ENCODE measurements around the gene LENG9.
"Not testable (repeated sequence)": the region's sequence is repeated elsewhere in the genome, so short reads cannot be mapped to it uniquely, and the experiment has no call there.

Gene LENG9

DNA sequence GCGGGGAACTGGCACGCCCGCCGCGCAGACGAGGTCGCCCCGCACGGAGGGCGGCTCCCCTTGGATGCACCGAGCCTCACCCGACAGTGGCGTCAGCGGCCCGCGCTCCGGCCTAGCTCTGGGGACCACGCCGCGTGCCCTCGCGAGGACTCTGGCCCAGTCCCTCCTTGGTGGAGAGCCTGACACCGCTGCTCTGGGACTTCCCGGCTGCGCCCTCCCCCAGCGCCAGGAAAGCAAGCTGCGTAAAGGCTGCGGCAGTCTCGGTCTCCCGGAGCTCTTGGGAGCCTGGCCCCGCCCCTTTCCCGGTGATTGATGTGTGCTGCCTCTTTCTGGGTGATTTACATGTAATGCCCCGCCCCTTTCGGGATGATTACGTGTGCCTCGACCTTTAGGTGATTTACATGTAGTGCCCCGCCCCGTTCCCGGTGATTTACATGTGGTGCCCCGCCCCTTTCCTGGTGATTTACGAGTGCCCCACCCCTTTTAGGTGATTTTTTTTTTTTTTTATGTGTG is at the start of gene LENG9:
Gene LENG9, minus strand, starts transcription at position 248 of the 513 bp plus-strand sequence. CDS start 252 bp downstream, outside the sequence.
- peak; percentile 96 for DNase-seq (ENCODE audit: low spot score)

GRCh38 chr19:54509200-54509940 is 45.8 kb upstream of the LENG9 start:
- DNase-seq (ENCODE audit: low spot score) = not testable (repeated sequence)

DNA sequence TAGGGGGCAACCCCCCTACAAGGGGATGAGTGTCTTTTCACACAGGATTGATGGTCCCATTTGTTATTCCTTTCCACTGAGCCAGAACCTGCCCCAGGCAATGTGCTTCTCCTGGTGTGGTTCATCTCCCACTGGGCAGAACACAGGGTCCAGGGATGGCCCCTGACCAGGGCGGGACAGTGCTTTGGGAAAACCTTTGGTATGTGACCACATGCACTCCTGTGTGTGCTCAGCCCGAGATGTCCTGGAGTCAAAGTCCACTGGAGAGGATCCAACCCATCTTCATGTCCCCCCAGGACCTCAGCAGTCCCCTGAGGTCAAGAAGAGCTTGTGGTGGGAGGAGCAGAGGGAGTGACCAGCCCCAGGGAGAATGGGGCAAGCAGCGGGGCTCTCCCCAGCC is 44.9 kb upstream of the LENG9 start:
- not testable (repeated sequence) for DNase-seq (ENCODE audit: low spot score)

GRCh38 chr19:54507824-54508223 is 44.2 kb upstream of the LENG9 start:
- no peak for DNase-seq (ENCODE audit: low spot score)

DNA sequence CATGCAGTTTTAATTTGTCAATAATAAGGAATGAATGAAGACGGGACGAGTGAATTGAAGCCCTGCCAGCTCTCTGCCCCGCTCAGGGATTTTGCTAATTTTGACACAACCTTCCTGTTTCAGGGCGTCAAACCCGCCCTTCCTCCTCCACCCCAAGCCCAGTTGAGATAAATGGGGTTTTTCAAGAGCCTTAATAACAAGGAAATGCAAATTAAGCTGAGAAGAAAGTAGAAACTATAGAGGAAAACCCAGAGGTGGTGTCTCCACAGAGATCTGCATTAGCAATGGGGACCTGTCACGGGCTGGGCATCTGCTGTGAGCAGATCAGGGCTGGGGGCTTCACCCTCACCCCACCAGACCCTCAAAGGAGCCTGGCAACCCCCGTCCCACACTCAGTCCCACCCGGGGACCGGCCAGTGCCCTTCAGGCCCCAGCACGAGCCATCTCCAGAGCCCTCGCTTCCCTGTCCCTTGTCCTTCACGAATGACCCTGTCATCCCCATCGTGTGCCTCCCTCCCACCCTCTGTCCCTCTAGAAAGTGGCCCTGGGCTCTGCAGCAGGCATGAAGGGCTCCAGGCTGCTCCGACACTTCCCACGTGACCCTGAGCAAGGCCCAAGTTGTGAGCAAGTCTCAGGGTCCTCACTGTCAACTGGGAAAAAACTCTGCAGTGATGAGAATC is 43.6 kb upstream of the LENG9 start:
- not testable (repeated sequence) for DNase-seq (ENCODE audit: low spot score)

DNA sequence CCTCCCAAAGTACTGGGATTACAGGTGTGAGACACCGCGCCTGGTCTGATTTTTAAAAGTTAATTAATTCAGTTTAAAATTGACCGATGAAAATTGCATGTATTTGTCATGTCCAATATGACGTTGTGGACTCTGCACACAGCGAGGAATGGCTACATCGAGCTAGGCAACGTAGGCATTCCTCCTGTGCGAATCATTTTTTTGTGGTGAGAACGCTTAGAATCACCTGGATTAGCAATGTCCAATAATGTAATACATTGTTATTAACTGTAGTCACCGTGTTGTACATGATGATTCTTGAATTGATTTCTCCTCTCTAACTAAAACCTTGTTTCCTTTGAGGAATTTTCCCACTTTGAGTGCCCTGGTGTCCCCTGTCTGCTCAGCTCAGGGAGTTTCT is 42.5 kb upstream of the LENG9 start:
- DNase-seq (ENCODE audit: low spot score) = no peak

DNA sequence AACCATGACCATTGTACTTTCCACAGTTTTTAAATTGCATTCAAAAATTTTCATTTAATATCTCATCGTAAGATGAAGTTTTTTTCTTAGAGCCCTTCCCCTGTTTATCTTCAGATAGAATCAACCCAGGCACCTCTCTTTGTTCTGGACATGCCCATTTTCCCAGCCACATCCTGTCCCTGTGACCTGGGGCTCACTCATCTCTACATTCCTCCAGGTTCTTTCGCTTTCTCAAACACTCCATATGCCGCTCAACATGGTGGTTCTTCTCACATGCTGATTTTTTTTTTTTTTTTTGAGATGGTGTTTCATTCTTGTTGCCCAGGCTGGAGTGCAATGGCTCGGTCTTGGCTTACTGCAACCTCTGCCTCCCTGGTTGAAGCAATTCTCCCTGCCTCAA is 42.0 kb upstream of the LENG9 start:
- DNase-seq (ENCODE audit: low spot score) = not testable (repeated sequence)

DNA sequence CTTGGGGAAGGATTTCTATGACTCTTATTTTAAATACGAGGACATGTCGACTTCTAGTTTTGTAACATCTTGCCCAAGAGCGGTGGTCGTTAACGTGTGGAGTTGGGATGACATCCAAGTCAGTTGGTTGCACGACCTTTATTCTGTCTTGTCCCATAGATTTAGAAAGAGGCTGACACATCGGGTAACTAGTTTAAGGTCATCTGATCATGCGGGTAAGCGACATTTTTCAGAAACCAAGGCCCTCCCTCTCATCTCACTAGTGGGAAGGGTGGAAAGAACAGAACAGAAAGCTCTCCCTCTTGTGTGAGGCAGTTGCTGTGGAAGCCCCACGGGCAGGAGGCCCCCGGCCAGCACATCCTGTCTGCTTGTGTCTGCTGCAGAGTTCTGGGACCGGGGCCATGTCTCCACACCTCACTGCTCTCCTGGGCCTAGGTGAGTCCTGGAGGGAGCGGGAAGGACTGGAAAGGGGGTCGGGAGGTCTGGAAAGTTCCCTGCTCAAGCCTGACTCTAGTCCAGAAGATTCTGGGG is 39.0 kb upstream of the LENG9 start, which contains the start of gene LAIR2:
Gene LAIR2, plus strand, starts transcription at position 314 of the 531 bp plus-strand sequence. Its CDS starts 88 bp downstream, at position 402.
- DNase-seq (ENCODE audit: low spot score) = no peak

GRCh38 chr19:54498451-54498772 is 34.8 kb upstream of the LENG9 start:
- DNase-seq (ENCODE audit: low spot score) = not testable (repeated sequence)

DNA sequence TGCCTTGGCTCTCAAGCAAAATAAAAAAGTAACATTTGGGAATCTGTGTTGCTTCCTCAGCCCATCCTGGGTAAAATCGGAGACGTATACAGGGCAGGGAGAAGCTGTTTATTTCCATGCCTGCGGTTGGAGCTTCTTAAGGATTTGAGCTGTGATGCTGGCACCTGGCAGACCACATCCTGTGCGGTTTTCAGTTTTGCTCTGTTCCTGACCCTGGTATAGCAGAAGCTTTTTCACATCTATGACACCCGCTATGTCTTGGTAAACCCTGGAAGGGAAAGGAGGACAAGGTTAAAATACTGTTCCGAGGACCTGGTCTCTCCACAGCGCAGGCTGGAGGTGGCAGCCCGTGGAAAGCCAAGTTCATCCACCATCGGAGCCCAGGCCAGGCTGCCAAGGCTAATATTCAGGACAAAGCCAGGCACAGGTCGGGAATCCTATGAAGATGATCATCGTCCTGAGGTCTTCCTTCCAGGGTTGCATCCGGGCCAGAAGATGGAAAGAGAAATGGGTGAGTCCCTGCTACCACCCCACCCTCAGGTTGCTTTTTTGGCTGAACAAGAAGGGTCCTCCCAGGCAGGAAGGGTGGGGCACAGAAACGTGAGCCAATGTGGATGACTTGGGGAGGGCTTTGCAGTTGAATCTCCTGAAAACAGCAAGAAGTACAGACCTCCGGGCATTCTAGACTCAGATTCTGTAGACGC is 34.3 kb upstream of the LENG9 start:
- DNase-seq (ENCODE audit: low spot score) = not testable (repeated sequence)

DNA sequence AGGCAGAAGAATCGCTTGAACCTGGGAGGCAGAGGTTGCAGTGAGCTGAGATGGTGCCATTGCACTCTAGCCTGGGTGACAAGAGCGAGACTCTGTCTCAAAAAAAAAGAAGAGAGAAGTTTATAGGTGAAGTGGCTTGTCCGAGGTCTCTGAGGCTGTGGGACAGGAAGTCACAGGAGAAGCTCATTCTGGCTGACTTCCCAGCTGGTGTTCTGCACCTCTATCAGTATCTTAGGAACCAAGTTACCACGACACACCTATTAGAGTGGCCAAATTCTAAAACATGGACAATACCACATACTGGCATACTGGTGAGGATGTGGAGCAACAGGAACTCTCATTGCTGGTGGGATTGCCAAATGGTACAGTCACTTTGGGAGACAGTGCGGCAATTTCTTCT is 31.7 kb upstream of the LENG9 start:
- not testable (repeated sequence) for DNase-seq (ENCODE audit: low spot score)

GRCh38 chr19:54493967-54494585 is 30.5 kb upstream of the LENG9 start:
- no peak for DNase-seq (ENCODE audit: low spot score)

DNA sequence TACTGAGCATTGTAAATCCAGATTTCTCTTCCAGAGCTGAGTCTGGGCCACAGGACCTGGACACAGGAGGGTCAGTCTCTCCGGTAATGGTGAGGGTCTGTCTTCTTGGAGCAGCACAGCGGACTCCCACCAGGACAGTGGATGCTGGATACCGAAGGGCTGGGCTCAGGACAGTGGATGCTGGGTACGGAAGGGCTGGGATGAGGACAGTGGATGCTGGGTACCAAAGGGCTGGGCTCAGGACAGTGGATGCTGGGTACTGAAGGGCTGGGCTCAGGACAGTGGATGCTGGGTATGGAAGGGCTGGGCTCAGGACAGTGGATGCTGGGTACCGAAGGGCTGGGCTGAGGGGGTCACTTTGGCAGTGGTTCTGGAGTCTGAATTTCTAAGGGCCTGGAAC is 29.5 kb upstream of the LENG9 start:
- not testable (repeated sequence) for DNase-seq (ENCODE audit: low spot score)

DNA sequence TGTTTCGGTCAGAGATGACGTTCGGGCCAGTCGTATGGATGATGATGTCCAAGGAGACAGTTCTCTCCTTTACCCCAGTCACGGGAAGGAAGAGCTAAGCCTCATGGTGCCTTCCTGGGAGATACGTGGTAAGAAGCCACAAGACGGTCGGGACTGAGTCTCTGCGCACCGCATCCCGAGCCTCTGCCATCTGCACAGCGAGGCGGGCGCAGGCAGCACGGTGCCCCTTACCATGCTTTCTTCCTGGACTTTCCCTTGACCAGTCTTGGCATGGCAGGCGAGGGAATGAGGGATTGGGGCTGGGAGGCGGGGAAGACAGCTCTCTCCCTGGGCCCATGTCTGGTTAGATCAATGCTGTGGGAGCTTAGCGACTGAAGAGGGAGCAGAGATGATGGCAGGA is 29.0 kb upstream of the LENG9 start:
- DNase-seq (ENCODE audit: low spot score) = no peak

DNA sequence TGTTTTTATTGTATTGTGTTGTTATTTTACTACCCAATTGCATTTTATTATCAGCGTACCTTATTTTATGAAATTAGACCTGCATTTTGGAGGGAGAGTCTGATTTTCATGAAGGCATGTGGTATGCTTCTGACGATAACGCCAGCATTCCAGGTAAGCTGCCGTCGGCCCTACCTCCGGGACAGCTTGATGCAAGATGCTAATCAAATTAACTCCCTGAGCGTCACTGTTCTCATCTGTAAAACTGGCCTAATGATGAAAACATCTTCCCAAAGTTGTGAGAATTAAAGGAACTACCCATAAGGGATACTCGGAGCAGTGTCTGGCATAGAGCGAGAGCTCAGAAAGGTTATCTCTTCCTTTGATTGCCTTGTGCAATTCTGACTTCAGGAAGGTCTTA is 26.2 kb upstream of the LENG9 start:
- DNase-seq (ENCODE audit: low spot score) = no peak

DNA sequence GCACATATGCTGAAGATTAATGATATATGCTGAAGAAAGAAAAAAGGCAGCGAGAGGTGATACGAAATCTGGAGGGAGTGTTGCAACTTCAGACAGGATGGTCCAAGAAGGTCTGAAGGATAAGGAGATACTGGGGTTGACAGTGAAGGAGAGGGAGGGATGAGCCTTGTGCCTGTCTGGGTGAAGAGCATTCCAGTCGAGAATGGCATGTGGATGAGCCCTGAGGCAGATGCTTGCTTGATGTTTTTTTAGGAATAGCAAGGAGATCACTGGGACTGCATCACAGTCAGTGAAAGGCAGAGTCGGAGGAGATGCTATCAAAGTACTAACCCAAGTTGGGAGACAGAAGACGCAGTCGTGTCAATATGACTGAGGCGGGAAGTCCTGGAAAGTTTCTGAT is 25.8 kb upstream of the LENG9 start:
- DNase-seq (ENCODE audit: low spot score) = no peak

- DNase-seq (ENCODE audit: low spot score) = no peak
Observed at GRCh38 chr19:54485851-54486250, 22.3 kb upstream of the LENG9 start.

- DNase-seq (ENCODE audit: low spot score) = no peak
Observed at GRCh38 chr19:54484451-54484850, 20.9 kb upstream of the LENG9 start.

DNA sequence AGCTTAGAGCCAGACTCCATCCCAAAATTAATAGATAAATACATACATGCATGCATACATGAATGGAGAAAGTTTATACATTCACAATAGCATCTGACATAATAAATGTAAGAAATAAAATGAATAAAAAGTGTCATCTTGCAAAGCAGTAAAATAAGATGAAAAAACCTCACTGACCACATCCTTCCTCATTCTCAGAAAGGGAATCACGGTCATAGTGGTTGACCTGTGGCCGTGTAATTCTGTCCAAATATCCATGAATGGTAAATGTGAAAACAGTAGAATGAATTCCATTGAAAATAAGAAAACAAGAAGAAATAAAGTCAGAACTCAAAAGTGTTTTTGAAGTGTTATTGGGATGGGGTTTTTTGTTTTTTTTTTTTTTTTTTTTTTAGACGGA is 19.3 kb upstream of the LENG9 start:
- DNase-seq (ENCODE audit: low spot score) = no peak

GRCh38 chr19:54481326-54481930 is 17.9 kb upstream of the LENG9 start:
- DNase-seq (ENCODE audit: low spot score) = no peak

DNA sequence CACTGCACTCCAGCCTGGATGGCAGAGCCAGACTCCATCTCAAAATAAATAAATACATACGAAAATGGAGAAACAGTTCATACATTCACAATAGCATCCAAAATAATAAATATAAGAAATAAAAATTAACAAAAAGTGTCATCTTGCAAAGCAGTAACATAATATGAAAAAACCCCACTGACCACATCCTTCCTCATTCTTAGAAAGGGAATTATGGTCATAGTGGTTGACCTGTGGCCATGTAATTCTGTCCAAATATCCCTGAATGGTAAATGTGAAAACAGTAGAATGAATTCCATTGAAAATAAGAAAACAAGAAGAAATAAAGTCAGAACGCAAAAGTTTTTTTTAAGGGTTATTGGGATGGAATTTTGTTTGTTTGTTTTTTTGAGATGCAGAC is 16.5 kb upstream of the LENG9 start:
- DNase-seq (ENCODE audit: low spot score) = no peak
